ENCODE results near the gene DPEP2. TPM values are rescaled to one million over a fixed set of nuclear protein-coding genes. Genes with fewer than 3 reads are reported as not detected.

Gene DPEP2
- total and polyA plus RNA-seq, 2 of the 13 experiments (the other 11 are each of a cell fraction or from before 2014, with no cell fraction given), result 0.18 TPM; not detected in 1

GRCh38 chr16:67968400-67969253, 30.7 kb downstream of the DPEP2 start, which contains the start of gene SLC12A4 (continued):
- TF ChIP-seq PRDM10 (CRISPR knock-in tag; IDR thresholded peaks at IDR 0.05; ENCODE audit: low read depth), result no peak
- TF ChIP-seq DRAP1 (CRISPR knock-in tag; IDR thresholded peaks at IDR 0.05), result peak; percentile 73
- peak; percentile 62; the same call in 1 of the 2 replicates for TF ChIP-seq THRA (CRISPR knock-in tag; IDR thresholded peaks at IDR 0.05; ENCODE audit: borderline replicate concordance)
- no peak for TF ChIP-seq AHR (CRISPR knock-in tag; IDR thresholded peaks at IDR 0.05)
- no peak for TF ChIP-seq ZNF24 (IDR thresholded peaks at IDR 0.05)
- no peak for TF ChIP-seq PAF1 (CRISPR knock-in tag; IDR thresholded peaks at IDR 0.05)
- no peak for TF ChIP-seq ZNF550 (CRISPR knock-in tag; IDR thresholded peaks at IDR 0.05; ENCODE audit: borderline replicate concordance)
- TF ChIP-seq ZNF251 (CRISPR knock-in tag; IDR thresholded peaks at IDR 0.05), result no peak
- no peak for TF ChIP-seq JARID2 (CRISPR knock-in tag; IDR thresholded peaks at IDR 0.05; ENCODE audit: insufficient replicate concordance)
- no peak; the same call in 1 of the 2 replicates for TF ChIP-seq ZNF709 (CRISPR knock-in tag; IDR thresholded peaks at IDR 0.05)
- no peak for TF ChIP-seq ZKSCAN5 (CRISPR knock-in tag; IDR thresholded peaks at IDR 0.05)
- TF ChIP-seq HNF4G (IDR thresholded peaks at IDR 0.05; ENCODE audit: borderline replicate concordance, low read depth, low read length), result no peak
- no peak; the same call in 1 of the 2 replicates for TF ChIP-seq HNF4G (CRISPR knock-in tag; IDR thresholded peaks at IDR 0.05; ENCODE audit: borderline replicate concordance, low read depth)
- peak; percentile 39; the same call in 1 of the 2 replicates for TF ChIP-seq ZHX1 (CRISPR knock-in tag; IDR thresholded peaks at IDR 0.05; ENCODE audit: low read depth)
- peak; percentile 49; the same call in 1 of the 2 replicates for TF ChIP-seq ZZZ3 (CRISPR knock-in tag; IDR thresholded peaks at IDR 0.05; ENCODE audit: borderline replicate concordance)
- no peak for TF ChIP-seq MBD4 (IDR thresholded peaks at IDR 0.05; ENCODE audit: borderline replicate concordance, low read length)
- TF ChIP-seq IRF2 (CRISPR knock-in tag; IDR thresholded peaks at IDR 0.05), result peak; percentile 83; the same call in 1 of the 2 replicates
- TF ChIP-seq GTF3A (CRISPR knock-in tag; conservative IDR thresholded peaks at IDR 0.05), result 0 out of 2 replicates have a peak, but pooled peaks have one; percentile 61
- 0 out of 2 replicates have a peak, but pooled peaks have one; percentile 28 for TF ChIP-seq DNMT1 (CRISPR knock-in tag; IDR thresholded peaks at IDR 0.05)
- TF ChIP-seq BRD4 (CRISPR knock-in tag; IDR thresholded peaks at IDR 0.05), result no peak; the same call in 1 of the 2 replicates
- TF ChIP-seq ZNF264 (CRISPR knock-in tag; IDR thresholded peaks at IDR 0.05), result no peak; the same call in 1 of the 2 replicates

All from HepG2 (cell line).